Stomach smooth muscle (tissue), 2 donors: ENCODE measurements around the gene HS6ST2.
A peak's percentile ranks its signal among the peaks of the same experiment; 100 is the strongest.
"Not testable (repeated sequence)": the region's sequence is repeated elsewhere in the genome, so short reads cannot be mapped to it uniquely, and the experiment has no call there.

Experiments
- H3K27ac ChIP-seq: one replicate; pipeline ENCODE4 v1.7.0; 2013; ENCODE audit warnings: mild to moderate bottlenecking, low read length, inconsistent platforms
- H3K27me3 ChIP-seq, 2 donors: one replicate each; pipeline ENCODE4 v1.7.0; 2013; ENCODE audit warnings: low read length in 2 of 2; ENCODE audit not compliant: insufficient read depth in 2 of 2, control insufficient read depth in 1 of 2
- H3K36me3 ChIP-seq, 2 donors: one replicate each; pipeline ENCODE4 v1.7.0; 2013; ENCODE audit warnings: low read length in 2 of 2; ENCODE audit not compliant: control insufficient read depth in 2 of 2, insufficient read depth in 2 of 2
- H3K4me1 ChIP-seq: one replicate; pipeline ENCODE4 v1.7.0; 2013; ENCODE audit warnings: low read length; ENCODE audit not compliant: control insufficient read depth, insufficient read depth
- H3K4me3 ChIP-seq, 2 donors: one replicate each; pipeline ENCODE4 v1.7.0; 2013; ENCODE audit warnings: low read length in 2 of 2
- H3K9ac ChIP-seq, 2 donors: one replicate each; pipeline ENCODE4 v1.7.0; 2013; ENCODE audit warnings: low read length in 2 of 2, mild to moderate bottlenecking in 1 of 2
- H3K9me3 ChIP-seq, 2 donors: one replicate each; pipeline ENCODE4 v1.7.0; 2013; ENCODE audit warnings: low read length in 2 of 2; ENCODE audit not compliant: control insufficient read depth in 2 of 2
- donor health status: healthy.
- donor health status: Pancreatic carcinoma.

The HS6ST2 gene

DNA sequence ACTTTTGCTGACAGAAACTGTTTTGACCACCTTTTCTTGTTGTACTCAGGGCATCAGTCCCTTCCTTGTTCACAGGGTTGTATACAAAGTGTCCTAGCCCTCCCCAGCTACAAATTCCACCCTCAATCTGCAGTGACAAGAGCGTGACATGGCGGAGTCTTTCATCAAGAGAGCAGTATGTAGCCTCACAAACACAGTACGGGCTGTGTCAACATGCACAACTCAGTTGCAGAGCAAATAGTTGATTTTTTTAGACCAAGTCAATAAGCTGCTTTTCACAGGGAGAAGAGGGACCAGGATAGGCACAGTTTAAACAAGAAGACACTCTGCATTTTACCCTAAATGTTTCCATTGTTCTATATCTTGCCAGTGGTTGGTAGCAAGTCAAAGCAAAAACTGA is 8.6 kb upstream of the HS6ST2 start:
- H3K9me3 ChIP-seq: no peaks in the 10 kb centered on the region
- no peak overlapping the region for H3K9ac ChIP-seq
- H3K4me1 ChIP-seq: no peaks in the 10 kb centered on the region
- H3K36me3 ChIP-seq: no peaks in the 10 kb centered on the region
- H3K27me3 ChIP-seq: peaks cover 0 to 9% of the 10 kb centered on the region in 2 donors
- no peak overlapping the region for H3K27ac ChIP-seq
- no peak overlapping the region for H3K4me3 ChIP-seq

GRCh38 chrX:132965461-132965860 is 7.0 kb upstream of the HS6ST2 start:
- no peak overlapping the region for H3K27ac ChIP-seq
- no peaks in the 10 kb centered on the region for H3K4me1 ChIP-seq

GRCh38 chrX:132961511-132961910 is 3.1 kb upstream of the HS6ST2 start:
- Histone ChIP-seq H3K9ac (no peak overlapping the region), H3K27me3 (peaks cover 0 to 32% of the 10 kb centered on the region in 2 donors), H3K27ac (no peak overlapping the region), H3K9me3 (no peaks in the 10 kb centered on the region), H3K4me3 (no peak overlapping the region), H3K4me1 (peaks cover 16% of the 10 kb centered on the region), H3K36me3 (no peaks in the 10 kb centered on the region)

More at GRCh38 chrX:132965461-132965860, 7.0 kb upstream of the HS6ST2 start:
- Histone ChIP-seq H3K4me3 (no peak overlapping the region), H3K27me3 (peaks cover 0 to 15% of the 10 kb centered on the region in 2 donors), H3K9ac (no peak overlapping the region), H3K36me3 (no peaks in the 10 kb centered on the region), H3K9me3 (no peaks in the 10 kb centered on the region)

GRCh38 chrX:132957211-132958090 is 978 bp downstream of the HS6ST2 start:
- H3K9ac ChIP-seq: no peak overlapping the region
- H3K4me1 ChIP-seq: peaks cover 16% of the 10 kb centered on the region
- H3K4me3 ChIP-seq: peak overlapping the region; percentile 62 to 73
- no peaks in the 10 kb centered on the region for H3K9me3 ChIP-seq
- peaks cover 0 to 37% of the 10 kb centered on the region in 2 donors for H3K27me3 ChIP-seq
- H3K36me3 ChIP-seq: no peaks in the 10 kb centered on the region
- no peak overlapping the region for H3K27ac ChIP-seq

DNA sequence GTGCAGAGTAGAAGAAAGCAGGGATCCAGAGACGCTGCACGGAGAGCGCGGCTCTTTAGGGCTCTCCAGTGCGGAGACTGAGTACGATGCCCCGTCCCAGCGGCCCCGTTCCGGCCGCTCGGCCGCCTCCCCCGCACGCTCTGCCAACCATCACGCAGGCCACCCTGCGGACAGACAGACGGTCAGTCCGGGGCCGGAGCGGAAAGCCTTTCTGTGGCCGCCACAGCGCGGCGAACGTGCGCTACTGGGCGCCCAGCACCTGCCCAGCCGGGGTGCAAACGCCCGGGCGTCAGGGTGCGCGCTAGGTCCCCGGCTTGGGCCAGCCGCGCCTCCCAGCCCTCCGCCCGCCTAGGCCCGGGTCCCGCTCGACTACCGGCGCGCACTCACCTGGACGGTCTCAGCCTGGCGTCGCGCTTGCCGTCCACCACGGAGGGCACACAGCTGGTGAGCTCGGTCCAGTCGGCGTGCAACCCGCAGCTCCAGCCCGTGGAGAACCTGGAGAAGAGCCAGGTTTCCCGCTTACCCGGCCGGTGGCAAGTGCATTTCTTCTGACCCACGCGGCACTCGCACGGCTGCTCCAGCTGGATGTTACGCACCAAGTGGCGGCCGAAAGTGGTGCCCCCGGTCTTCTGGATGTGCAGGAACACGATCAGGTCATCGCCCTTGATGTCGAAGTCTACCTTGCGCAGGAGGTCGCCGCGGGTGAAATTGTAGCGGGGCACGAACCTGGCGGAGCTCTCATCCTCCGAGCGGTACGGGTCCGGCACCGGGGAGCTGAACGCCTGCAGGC is 1.8 kb downstream of the HS6ST2 start:
- Histone ChIP-seq H3K4me3 (peak overlapping the region; percentile 62 to 73), H3K27ac (no peak overlapping the region), H3K36me3 (no peaks in the 10 kb centered on the region), H3K27me3 (peaks cover 0 to 36% of the 10 kb centered on the region in 2 donors), H3K9me3 (no peaks in the 10 kb centered on the region), H3K9ac (peak overlapping the region in 1 of 2 donors; percentile 51), H3K4me1 (peaks cover 16% of the 10 kb centered on the region)

- Histone ChIP-seq H3K27me3 (peaks cover 0 to 35% of the 10 kb centered on the region in 2 donors), H3K36me3 (no peaks in the 10 kb centered on the region), H3K9ac (peak overlapping the region in 1 of 2 donors; percentile 51), H3K4me3 (peak overlapping the region in 1 of 2 donors; percentile 73), H3K27ac (no peak overlapping the region), H3K9me3 (no peaks in the 10 kb centered on the region), H3K4me1 (peaks cover 16% of the 10 kb centered on the region)
Observed at GRCh38 chrX:132955690-132956089, 2.7 kb downstream of the HS6ST2 start.

DNA sequence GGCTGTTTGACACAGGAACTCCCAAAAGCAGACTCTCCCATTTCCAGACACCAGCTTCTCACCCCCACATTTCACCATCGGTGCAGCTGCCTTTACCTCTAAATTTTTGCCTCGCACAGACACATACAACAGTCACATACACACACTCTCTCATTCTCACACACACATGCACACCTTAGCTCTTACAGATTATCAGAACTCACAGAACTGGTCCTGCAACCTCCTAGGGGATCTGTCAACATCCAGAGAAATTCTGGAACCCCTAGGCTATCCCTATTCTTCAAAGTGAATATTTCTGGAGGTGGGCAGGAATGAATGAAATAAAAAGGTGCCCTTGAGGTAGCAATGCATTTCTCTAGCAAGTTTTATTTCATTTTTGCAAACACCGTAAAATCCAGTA is 4.1 kb downstream of the HS6ST2 start:
- H3K27me3 ChIP-seq: peaks cover 0 to 23% of the 10 kb centered on the region in 2 donors
- no peaks in the 10 kb centered on the region for H3K36me3 ChIP-seq
- H3K9me3 ChIP-seq: no peaks in the 10 kb centered on the region
- no peak overlapping the region for H3K27ac ChIP-seq
- no peak overlapping the region for H3K4me3 ChIP-seq
- H3K4me1 ChIP-seq: peaks cover 16% of the 10 kb centered on the region
- H3K9ac ChIP-seq: no peak overlapping the region

GRCh38 chrX:132953354-132953753 is 5.1 kb downstream of the HS6ST2 start:
- H3K4me1 ChIP-seq: peaks cover 15% of the 10 kb centered on the region
- no peak overlapping the region for H3K9ac ChIP-seq
- H3K9me3 ChIP-seq: no peaks in the 10 kb centered on the region
- H3K4me3 ChIP-seq: no peak overlapping the region
- H3K27me3 ChIP-seq: peaks cover 0 to 14% of the 10 kb centered on the region in 2 donors
- no peaks in the 10 kb centered on the region for H3K36me3 ChIP-seq
- H3K27ac ChIP-seq: no peak overlapping the region

DNA sequence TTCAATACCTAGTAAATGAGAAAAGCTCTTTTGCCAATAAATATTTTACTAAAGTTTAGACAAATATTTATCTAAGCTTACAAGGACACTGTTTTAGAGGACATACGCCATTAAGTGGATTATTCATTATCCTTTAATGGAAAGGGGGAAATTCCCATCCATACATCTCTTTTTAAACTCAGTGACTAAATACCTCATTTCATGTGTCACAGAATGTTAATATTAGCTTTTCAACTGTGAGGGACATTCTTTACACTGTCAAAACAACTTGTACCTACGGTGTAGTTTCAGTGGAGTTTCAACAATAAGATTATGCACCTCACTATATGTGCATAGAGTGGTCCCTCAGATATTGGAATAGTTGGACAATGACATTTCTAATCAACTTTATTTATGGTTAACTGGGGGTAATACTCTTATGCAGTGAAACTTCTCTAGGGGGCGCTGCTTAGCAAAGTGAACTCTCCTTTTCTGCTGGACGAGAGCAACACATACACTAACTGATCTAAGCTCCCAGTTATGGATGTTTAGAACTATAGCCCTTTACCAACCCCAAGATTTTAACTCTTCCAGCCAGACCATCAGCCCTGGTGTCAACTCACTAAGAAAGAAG is 9.7 kb downstream of the HS6ST2 start:
- H3K27ac ChIP-seq: no peak overlapping the region
- no peaks in the 10 kb centered on the region for H3K36me3 ChIP-seq
- H3K27me3 ChIP-seq: peaks cover 0 to 9% of the 10 kb centered on the region in 2 donors
- H3K9me3 ChIP-seq: no peaks in the 10 kb centered on the region
- H3K9ac ChIP-seq: no peak overlapping the region
- H3K4me1 ChIP-seq: no peaks in the 10 kb centered on the region
- no peak overlapping the region for H3K4me3 ChIP-seq

DNA sequence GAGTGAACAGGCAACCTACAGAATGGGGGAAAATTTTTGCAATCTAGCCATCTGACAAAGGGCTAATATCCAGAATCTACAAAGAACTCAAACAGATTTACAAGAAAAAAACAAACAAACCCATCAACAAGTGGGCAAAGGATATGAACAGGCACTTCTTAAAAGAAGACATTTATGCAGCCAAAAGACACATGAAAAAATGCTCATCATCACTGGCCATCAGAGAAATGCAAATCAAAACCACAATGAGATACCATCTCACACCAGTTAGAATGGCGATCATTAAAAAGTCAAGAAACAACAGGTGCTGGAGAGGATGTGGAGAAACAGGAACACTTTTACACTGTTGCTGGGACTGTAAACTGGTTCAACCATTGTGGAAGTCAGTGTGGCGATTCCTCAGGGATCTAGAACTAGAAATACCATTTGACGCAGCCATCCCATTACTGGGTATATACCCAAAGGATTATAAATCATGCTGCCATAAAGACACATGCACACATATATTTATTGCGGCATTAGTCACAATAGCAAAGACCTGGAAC is 13.3 kb downstream of the HS6ST2 start:
- not testable (repeated sequence) for H3K27ac ChIP-seq, H3K9ac ChIP-seq, H3K4me3 ChIP-seq, H3K4me1 ChIP-seq, H3K27me3 ChIP-seq, H3K36me3 ChIP-seq, H3K9me3 ChIP-seq
